ENCODE measurements around the gene EHD1.

DNA sequence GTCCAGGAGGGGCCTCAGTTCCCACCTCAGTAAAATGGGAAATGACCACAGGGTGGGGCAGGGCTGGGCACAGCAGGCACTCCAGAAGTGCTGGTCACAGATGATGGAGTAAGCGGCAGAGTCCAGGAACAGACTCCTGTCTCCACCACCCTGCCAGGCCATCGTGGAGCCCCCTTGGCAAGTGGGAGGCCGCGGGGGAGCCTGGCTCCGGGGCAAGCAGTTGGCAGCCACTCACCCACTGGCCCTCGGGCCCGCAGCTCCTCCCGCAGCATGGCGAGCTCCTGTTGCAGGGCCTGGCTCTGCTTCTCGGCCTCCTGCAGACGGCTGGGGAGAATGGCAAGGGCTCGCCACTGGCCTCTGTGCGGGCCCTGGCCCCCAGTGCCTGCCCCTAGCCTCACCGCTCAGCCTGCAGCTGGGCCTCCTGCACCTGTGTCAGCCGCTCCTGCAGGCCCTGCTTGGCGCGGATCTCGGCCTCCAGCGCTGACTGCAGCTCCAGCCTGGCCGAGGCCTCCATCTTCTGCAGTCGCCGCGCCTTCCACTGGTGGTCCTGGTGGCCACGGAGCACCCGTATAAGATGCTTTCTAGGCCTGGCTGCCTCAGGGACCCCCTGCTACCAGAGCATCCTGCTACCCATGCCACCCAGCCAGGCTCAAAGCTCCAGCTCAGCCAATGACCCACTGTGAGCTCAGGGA is 44.2 kb downstream of the EHD1 start:
- no peak for TF ChIP-seq CTCF (IDR thresholded peaks at IDR 0.05)
- TF ChIP-seq POLR2A (IDR thresholded peaks at IDR 0.05): no peak
- TF ChIP-seq POLR2AphosphoS5 (IDR thresholded peaks at IDR 0.05): no peak

All from breast epithelium (tissue), 3 donors.